ENCODE results near the gene EVI5L.

EVI5L gene

DNA sequence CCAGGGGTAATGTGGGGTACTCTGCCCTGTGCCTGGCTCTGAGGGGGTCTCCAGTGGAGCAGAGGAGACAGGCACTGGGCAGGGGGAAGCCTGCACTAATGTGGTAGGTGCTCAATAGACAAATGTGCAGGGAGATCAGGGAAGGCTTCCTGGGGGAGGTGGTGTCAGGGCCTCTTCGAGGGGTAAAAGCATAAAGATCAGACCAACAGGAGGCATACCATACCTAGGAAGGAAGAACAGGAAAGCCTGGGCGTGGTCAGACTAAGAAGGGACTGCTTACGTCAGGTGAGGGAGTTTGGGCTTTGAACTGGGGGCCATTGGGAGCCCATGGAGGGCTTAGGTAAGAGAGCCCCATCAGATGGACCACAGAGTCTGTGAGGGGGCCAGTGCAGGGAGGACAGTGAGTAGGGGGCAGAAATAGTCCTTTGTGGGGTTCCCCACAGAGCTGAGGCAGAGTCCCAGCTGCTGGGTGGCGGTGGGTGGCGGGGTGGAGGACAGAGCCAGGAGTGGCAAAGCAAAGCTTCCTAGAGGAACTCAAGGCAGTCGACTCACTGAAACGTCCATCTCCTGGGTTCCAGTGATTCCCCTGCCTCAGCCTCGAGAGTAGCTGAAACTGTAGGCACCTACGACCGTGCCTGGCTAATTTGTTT, 35.4 kb downstream of the EVI5L start:
- H3K27ac ChIP-seq (ENCODE audit: low read depth, low read length): no peak overlapping the region
- H3K9ac ChIP-seq (ENCODE audit: low read depth in 1 of 2, low read length in 2 of 2): no peak overlapping the region
- H3K27me3 ChIP-seq (ENCODE audit: control insufficient read depth in 1 of 2, insufficient read depth in 2 of 2, low read length in 2 of 2): peaks cover 43 to 49% of the 10 kb centered on the region in 2 donors
- peaks cover 19 to 21% of the 10 kb centered on the region in 2 donors for H3K4me1 ChIP-seq (ENCODE audit: control insufficient read depth in 1 of 2, insufficient read depth in 2 of 2, low read length in 2 of 2)
- no peaks in the 10 kb centered on the region for H3K9me3 ChIP-seq (ENCODE audit: control insufficient read depth in 1 of 2, low read length in 2 of 2)
- no peak overlapping the region for H3K4me3 ChIP-seq (ENCODE audit: low read depth in 1 of 2, low read length in 2 of 2)
- H3K36me3 ChIP-seq (ENCODE audit: control insufficient read depth in 1 of 2, insufficient read depth in 2 of 2, low read length in 2 of 2): no peaks in the 10 kb centered on the region

DNA sequence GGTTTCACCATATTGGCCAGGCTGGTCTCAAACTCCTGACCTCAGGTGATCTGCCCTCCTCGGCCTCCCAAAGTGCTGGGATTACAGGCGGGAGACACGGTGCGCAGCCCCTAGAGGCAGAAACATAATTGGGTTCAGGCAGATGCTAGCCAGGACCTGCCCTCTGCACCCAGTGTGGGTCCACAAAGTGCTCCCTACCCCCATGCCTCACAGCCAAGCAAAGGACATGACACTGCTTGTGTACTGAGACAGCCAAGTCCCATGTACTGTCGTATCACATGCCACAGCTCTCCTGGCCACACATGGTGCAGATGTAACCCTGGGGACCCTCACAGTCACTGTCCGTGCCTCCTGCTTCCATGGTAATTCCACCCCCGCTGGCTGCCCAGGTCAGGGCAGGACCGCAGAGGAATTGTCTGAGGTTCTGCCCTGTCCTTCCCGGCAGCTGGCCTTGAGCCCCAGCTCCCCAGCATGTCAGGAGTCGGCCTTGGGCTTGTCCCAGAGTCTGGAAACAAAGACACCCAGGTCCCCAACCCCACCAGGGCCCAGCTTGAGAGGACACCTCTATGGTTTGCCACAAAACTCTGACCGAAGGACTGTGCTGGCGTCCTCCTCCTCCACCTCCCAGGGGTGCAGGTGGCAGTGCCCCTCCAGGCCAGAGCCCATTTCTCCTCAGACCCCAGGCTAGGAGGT, 36.5 kb downstream of the EVI5L start:
- H3K9ac ChIP-seq (ENCODE audit: low read depth in 1 of 2, low read length in 2 of 2): no peak overlapping the region
- H3K4me1 ChIP-seq (ENCODE audit: control insufficient read depth in 1 of 2, insufficient read depth in 2 of 2, low read length in 2 of 2): peaks cover 14 to 16% of the 10 kb centered on the region in 2 donors
- H3K4me3 ChIP-seq (ENCODE audit: low read depth in 1 of 2, low read length in 2 of 2): no peak overlapping the region
- no peaks in the 10 kb centered on the region for H3K36me3 ChIP-seq (ENCODE audit: control insufficient read depth in 1 of 2, insufficient read depth in 2 of 2, low read length in 2 of 2)
- H3K9me3 ChIP-seq (ENCODE audit: control insufficient read depth in 1 of 2, low read length in 2 of 2): no peaks in the 10 kb centered on the region
- H3K27ac ChIP-seq (ENCODE audit: low read depth, low read length): no peak overlapping the region
- H3K27me3 ChIP-seq (ENCODE audit: control insufficient read depth in 1 of 2, insufficient read depth in 2 of 2, low read length in 2 of 2): peaks cover 32 to 41% of the 10 kb centered on the region in 2 donors

DNA sequence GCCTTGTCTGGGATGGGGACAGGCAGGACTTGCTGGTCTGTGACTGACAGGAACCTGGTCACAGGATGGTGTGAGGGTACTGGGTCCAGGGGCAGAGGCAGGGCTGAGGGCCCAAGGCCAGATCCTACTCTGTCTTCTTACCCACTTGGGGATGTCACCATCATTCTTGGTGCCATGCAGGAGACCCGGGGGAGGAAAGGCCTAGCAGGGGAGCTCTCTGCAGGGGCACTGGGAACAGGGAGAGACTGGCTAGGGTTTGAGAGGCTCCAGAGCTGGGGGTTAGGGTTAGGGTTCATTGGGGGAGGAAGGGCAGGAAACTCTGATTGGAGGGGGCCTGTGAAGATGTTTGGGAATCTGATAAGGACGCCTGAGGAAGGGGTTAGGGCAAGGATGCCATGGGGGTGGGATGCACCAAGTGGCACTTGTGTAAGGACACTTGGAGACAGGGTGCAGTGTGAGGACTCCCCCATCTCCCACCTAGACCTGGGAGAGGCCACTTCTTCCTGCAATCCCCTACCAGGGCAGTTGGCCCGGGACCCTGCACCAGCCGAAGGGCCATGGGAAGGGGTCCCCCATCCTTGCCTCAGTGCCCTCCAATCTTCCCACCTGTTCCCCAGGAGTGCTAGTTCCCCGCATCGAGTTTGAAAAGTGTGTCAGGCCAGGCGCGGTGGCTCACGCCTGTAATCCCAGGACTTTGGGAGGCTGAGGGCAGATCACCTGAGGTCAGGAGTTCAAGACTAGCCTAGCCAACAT, 37.2 kb downstream of the EVI5L start:
- H3K9ac ChIP-seq (ENCODE audit: low read depth in 1 of 2, low read length in 2 of 2): no peak overlapping the region
- H3K36me3 ChIP-seq (ENCODE audit: control insufficient read depth in 1 of 2, insufficient read depth in 2 of 2, low read length in 2 of 2): no peaks in the 10 kb centered on the region
- H3K4me1 ChIP-seq (ENCODE audit: control insufficient read depth in 1 of 2, insufficient read depth in 2 of 2, low read length in 2 of 2): peaks cover 7 to 15% of the 10 kb centered on the region in 2 donors
- no peak overlapping the region for H3K27ac ChIP-seq (ENCODE audit: low read depth, low read length)
- peaks cover 28 to 37% of the 10 kb centered on the region in 2 donors for H3K27me3 ChIP-seq (ENCODE audit: control insufficient read depth in 1 of 2, insufficient read depth in 2 of 2, low read length in 2 of 2)
- H3K9me3 ChIP-seq (ENCODE audit: control insufficient read depth in 1 of 2, low read length in 2 of 2): no peaks in the 10 kb centered on the region
- H3K4me3 ChIP-seq (ENCODE audit: low read depth in 1 of 2, low read length in 2 of 2): no peak overlapping the region

DNA sequence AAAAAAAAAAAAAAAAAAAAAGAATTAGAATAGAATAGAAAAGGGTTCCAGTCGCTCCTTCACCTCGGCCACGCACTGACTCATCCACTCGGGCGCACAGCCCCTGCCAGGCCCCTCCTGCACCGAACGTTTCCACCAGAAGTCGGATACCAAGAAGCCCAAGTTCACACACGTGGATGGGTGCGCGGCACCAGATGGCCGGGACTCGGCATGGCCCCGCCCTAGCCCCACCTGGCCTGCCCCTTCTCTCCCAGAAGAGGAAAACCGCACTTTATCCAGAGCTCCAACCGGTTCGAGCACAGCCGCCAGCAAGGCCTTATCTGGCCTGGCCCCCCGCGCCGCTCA, 38.3 kb downstream of the EVI5L start:
- H3K9me3 ChIP-seq (ENCODE audit: control insufficient read depth in 1 of 2, low read length in 2 of 2): no peaks in the 10 kb centered on the region
- peaks cover 7 to 21% of the 10 kb centered on the region in 2 donors for H3K4me1 ChIP-seq (ENCODE audit: control insufficient read depth in 1 of 2, insufficient read depth in 2 of 2, low read length in 2 of 2)
- H3K36me3 ChIP-seq (ENCODE audit: control insufficient read depth in 1 of 2, insufficient read depth in 2 of 2, low read length in 2 of 2): no peaks in the 10 kb centered on the region
- peaks cover 35 to 41% of the 10 kb centered on the region in 2 donors for H3K27me3 ChIP-seq (ENCODE audit: control insufficient read depth in 1 of 2, insufficient read depth in 2 of 2, low read length in 2 of 2)
- peak overlapping the region; percentile 37 to 58 for H3K4me3 ChIP-seq (ENCODE audit: low read depth in 1 of 2, low read length in 2 of 2)
- no peak overlapping the region for H3K27ac ChIP-seq (ENCODE audit: low read depth, low read length)
- peak overlapping the region in 1 of 2 donors; percentile 44 for H3K9ac ChIP-seq (ENCODE audit: low read depth in 1 of 2, low read length in 2 of 2)

DNA sequence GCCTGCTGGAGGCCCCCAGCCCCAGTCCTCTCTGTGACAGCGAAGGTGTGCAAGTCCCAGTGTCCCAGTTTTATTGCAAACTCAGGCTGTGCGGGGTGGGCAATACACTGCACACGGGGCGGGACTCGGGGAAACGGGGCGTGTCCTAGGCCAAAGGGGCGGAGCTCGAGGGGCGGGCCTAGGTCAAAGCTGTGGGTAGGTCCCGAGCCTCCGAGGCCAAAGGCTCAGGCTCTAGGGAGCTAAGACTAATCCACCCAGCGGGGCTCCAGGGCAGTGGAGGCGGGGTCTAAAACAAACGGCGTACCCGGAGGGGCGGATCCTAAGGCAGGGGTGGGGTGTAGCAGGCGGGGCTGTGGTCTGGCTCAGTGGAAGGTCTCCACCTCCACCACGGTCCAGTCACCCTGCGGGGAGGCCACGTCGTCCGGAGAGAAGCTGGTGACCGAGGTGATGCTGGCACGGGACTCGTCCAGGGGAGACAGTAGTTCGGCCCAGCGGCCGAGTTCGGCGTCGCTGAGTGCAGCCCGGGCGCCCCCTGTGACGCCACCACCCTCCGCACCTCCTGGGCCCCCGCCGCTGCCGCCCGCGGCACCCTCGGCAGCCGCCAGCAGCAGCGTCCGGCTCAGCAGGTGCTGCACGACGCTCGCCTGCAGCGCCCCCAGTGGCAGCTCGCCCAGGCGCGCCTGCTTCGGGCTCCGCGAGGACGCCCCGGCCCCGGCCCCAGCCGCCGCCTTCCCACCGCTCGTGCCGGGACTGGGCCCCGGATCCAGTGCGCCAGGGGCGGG, 38.8 kb downstream of the EVI5L start:
- H3K27me3 ChIP-seq (ENCODE audit: control insufficient read depth in 1 of 2, insufficient read depth in 2 of 2, low read length in 2 of 2): peaks cover 34 to 42% of the 10 kb centered on the region in 2 donors
- H3K9me3 ChIP-seq (ENCODE audit: control insufficient read depth in 1 of 2, low read length in 2 of 2): no peaks in the 10 kb centered on the region
- H3K4me1 ChIP-seq (ENCODE audit: control insufficient read depth in 1 of 2, insufficient read depth in 2 of 2, low read length in 2 of 2): peaks cover 7 to 21% of the 10 kb centered on the region in 2 donors
- H3K9ac ChIP-seq (ENCODE audit: low read depth in 1 of 2, low read length in 2 of 2): peak overlapping the region; percentile 44 to 57
- H3K4me3 ChIP-seq (ENCODE audit: low read depth in 1 of 2, low read length in 2 of 2): peak overlapping the region; percentile 50 to 58
- H3K36me3 ChIP-seq (ENCODE audit: control insufficient read depth in 1 of 2, insufficient read depth in 2 of 2, low read length in 2 of 2): no peaks in the 10 kb centered on the region
- H3K27ac ChIP-seq (ENCODE audit: low read depth, low read length): no peak overlapping the region

DNA sequence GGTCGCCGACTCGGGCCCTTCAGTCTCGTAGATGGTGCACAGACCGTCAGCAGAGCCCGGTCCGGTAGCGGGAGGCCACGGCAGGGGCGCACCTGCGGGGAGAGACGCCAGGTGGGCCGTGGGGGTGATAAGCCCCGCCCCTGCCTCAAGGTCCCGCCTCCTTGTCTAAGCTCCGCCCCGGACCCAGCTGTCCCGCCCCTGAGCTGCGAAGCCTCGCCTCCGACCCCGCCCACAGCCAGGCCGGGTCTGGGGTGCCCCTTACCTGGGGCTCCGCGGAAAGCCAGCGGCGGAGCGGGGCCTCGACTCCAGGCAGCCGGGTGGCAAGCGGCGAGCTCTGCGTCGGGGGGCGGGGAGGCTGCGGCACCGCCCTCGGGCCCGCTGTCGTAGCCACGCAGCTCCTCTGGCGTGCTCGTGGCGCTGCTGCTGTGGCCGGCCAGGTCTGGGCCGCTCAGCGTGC, 39.5 kb downstream of the EVI5L start:
- Histone ChIP-seq H3K4me1 (ENCODE audit: control insufficient read depth in 1 of 2, insufficient read depth in 2 of 2, low read length in 2 of 2) (peaks cover 7 to 21% of the 10 kb centered on the region in 2 donors), H3K4me3 (ENCODE audit: low read depth in 1 of 2, low read length in 2 of 2) (peak overlapping the region; percentile 50 to 58), H3K9me3 (ENCODE audit: control insufficient read depth in 1 of 2, low read length in 2 of 2) (no peaks in the 10 kb centered on the region), H3K9ac (ENCODE audit: low read depth in 1 of 2, low read length in 2 of 2) (no peak overlapping the region), H3K27me3 (ENCODE audit: control insufficient read depth in 1 of 2, insufficient read depth in 2 of 2, low read length in 2 of 2) (peaks cover 30 to 38% of the 10 kb centered on the region in 2 donors), H3K36me3 (ENCODE audit: control insufficient read depth in 1 of 2, insufficient read depth in 2 of 2, low read length in 2 of 2) (no peaks in the 10 kb centered on the region), H3K27ac (ENCODE audit: low read depth, low read length) (no peak overlapping the region)

DNA sequence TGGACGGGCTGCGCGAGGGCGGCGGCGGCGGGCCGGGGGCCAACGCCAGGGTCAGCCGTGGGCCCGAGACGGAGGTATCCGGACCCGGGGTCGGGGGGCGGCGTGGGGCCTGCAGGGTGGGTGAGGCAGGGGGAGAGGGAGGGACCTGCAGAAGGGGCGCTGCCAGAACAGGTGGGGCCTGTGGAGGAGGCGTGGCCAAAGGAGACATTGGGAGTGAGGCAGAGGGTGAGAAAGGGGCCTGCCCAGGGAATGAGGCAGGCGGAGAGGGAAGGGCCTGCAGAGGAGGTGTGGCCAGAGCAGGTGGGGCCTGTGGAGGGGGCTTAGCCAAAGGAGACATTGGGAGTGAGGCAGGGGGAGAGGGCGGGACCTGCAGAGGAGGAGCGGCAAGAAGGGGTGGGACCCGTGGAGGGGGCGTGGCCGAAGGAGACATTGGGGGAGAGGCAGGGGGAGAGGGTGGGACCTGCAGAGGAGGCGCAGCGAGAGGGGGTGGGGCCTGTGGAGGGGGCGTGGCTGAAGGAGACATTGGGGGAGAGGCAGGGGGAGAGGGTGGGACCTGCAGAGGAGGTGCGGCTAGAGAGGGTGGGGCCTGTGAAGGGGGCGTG, 40.0 kb downstream of the EVI5L start:
- Histone ChIP-seq H3K9ac (ENCODE audit: low read depth in 1 of 2, low read length in 2 of 2) (no peak overlapping the region), H3K27me3 (ENCODE audit: control insufficient read depth in 1 of 2, insufficient read depth in 2 of 2, low read length in 2 of 2) (peaks cover 31 to 38% of the 10 kb centered on the region in 2 donors), H3K4me3 (ENCODE audit: low read depth in 1 of 2, low read length in 2 of 2) (peak overlapping the region in 1 of 2 donors; percentile 58), H3K4me1 (ENCODE audit: control insufficient read depth in 1 of 2, insufficient read depth in 2 of 2, low read length in 2 of 2) (peaks cover 7 to 25% of the 10 kb centered on the region in 2 donors), H3K9me3 (ENCODE audit: control insufficient read depth in 1 of 2, low read length in 2 of 2) (no peaks in the 10 kb centered on the region), H3K27ac (ENCODE audit: low read depth, low read length) (no peak overlapping the region), H3K36me3 (ENCODE audit: control insufficient read depth in 1 of 2, insufficient read depth in 2 of 2, low read length in 2 of 2) (no peaks in the 10 kb centered on the region)

DNA sequence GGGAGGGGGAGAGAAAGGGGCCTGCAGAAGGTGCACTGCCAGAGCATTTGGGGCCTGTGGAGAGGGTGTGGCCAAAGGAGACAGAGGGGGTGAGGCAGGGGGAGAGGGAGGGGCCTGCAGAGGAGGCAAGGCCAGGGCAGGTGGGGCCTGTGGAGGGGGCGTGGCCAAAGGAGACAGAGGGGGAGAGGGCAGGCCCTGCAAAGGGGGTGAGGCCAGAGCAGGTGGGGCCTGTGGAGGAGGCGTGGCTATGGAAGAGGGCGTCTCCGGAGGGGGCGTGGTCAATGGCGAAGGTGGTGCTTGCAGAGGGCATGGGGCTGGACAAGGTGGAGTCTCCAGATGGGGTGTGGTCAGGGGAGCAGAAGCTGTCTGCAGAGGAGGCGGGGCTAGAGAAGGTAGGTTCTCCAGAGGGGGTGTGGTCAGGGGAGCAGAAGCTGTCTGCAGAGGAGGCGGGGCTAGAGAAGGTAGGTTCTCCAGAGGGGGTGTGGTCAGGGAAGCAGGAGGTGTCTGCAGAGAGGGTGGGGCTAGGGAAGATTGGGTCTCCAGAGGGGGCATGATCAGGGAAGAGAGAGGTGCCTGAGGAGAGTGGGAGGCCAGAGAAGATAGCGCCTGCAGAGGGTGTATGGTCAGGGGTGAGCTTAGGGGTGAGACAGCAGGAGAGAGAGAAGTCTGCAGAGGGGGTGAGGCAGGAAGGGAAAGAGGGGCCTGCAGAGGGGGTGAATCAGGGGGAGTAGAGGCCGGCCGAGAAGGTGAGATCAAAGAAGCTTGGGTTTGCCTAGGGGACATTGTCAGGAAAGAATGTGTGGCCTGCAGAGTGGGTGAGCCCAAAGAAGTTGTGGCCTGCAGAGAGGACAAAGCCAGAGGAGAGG, 40.8 kb downstream of the EVI5L start:
- Histone ChIP-seq H3K27ac (ENCODE audit: low read depth, low read length) (no peak overlapping the region), H3K27me3 (ENCODE audit: control insufficient read depth in 1 of 2, insufficient read depth in 2 of 2, low read length in 2 of 2) (peaks cover 26 to 32% of the 10 kb centered on the region in 2 donors), H3K9ac (ENCODE audit: low read depth in 1 of 2, low read length in 2 of 2) (no peak overlapping the region), H3K9me3 (ENCODE audit: control insufficient read depth in 1 of 2, low read length in 2 of 2) (no peaks in the 10 kb centered on the region), H3K36me3 (ENCODE audit: control insufficient read depth in 1 of 2, insufficient read depth in 2 of 2, low read length in 2 of 2) (no peaks in the 10 kb centered on the region), H3K4me1 (ENCODE audit: control insufficient read depth in 1 of 2, insufficient read depth in 2 of 2, low read length in 2 of 2) (peaks cover 7 to 25% of the 10 kb centered on the region in 2 donors), H3K4me3 (ENCODE audit: low read depth in 1 of 2, low read length in 2 of 2) (peak overlapping the region in 1 of 2 donors; percentile 34)
